MM.1S (cell line): ENCODE measurements around the gene GM2A.

Experiments used
- DNase-seq: peaks from one replicate; pipeline ENCODE4 v3.0.0-alpha.2; 2015
- H2AFZ ChIP-seq: fragments of 300-600 bp; sonication (generic); 2 replicates; pipeline ENCODE4 v1.6.0; 2016; ENCODE audit warnings: antibody characterized with exemption, low read length
- H3F3A ChIP-seq: fragments of 300-600 bp; sonication (generic); 2 replicates; pipeline ENCODE4 v1.6.1; 2016; ENCODE audit warnings: mild to moderate bottlenecking, antibody characterized with exemption, low read length, moderate library complexity, mixed read lengths; ENCODE audit not compliant: insufficient read depth
- H3K27ac ChIP-seq: fragments of 300-600 bp; sonication (generic); 2 replicates; pipeline ENCODE4 v1.5.1; 2016; ENCODE audit warnings: mild to moderate bottlenecking, low read length
- H3K27me3 ChIP-seq: fragments of 300-600 bp; sonication (generic); replicated peaks from 2 replicates; pipeline ENCODE4 v1.6.0; 2016; ENCODE audit warnings: low read length; ENCODE audit not compliant: insufficient read depth
- H3K36me3 ChIP-seq: fragments of 300-600 bp; sonication (generic); replicated peaks from 2 replicates; pipeline ENCODE4 v1.6.1; 2016; ENCODE audit warnings: mild to moderate bottlenecking, low read length, mixed read lengths; ENCODE audit not compliant: insufficient read depth
- H3K4me1 ChIP-seq: fragments of 300-600 bp; sonication (generic); 2 replicates; pipeline ENCODE4 v1.6.1; 2016; ENCODE audit warnings: low read length, mixed read lengths
- H3K4me2 ChIP-seq: fragments of 300-600 bp; sonication (generic); 2 replicates; pipeline ENCODE4 v1.6.0; 2016; ENCODE audit warnings: low read depth, low read length
- H3K4me3 ChIP-seq: fragments of 300-600 bp; sonication (generic); 2 replicates; pipeline ENCODE4 v1.5.1; 2016; ENCODE audit warnings: low read length, mixed read lengths
- H3K79me2 ChIP-seq: fragments of 300-600 bp; sonication (generic); 2 replicates; pipeline ENCODE4 v1.6.1; 2016; ENCODE audit warnings: mixed run types, low read length, mixed read lengths
- H3K9ac ChIP-seq: fragments of 300-600 bp; sonication (generic); 2 replicates; pipeline ENCODE4 v1.6.1; 2016; ENCODE audit warnings: low read length, mixed read lengths
- H3K9me2 ChIP-seq: fragments of 300-600 bp; sonication (generic); replicated peaks from 2 replicates; pipeline ENCODE4 v1.6.1; 2016; ENCODE audit warnings: mild to moderate bottlenecking, low read length, mixed read lengths; ENCODE audit not compliant: insufficient read depth
- H3K9me3 ChIP-seq: fragments of 300-600 bp; sonication (generic); replicated peaks from 2 replicates; pipeline ENCODE4 v1.6.1; 2016; ENCODE audit warnings: mild to moderate bottlenecking, low read length, mixed read lengths; ENCODE audit not compliant: insufficient read depth
- H4K20me1 ChIP-seq: fragments of 300-600 bp; sonication (generic); 2 replicates; pipeline ENCODE4 v1.6.1; 2016; ENCODE audit warnings: mild to moderate bottlenecking, low read length, moderate library complexity, mixed read lengths; ENCODE audit not compliant: insufficient read depth
- CTCF ChIP-seq: fragments of 300-600 bp; sonication (generic); IDR thresholded peaks from 2 replicates; pipeline ENCODE4 v1.5.1; 2016; ENCODE audit warnings: antibody characterized with exemption, low read length, mixed read lengths
- EZH2 ChIP-seq: fragments of 300-600 bp; sonication (generic); optimal IDR thresholded peaks from 2 replicates; pipeline ENCODE3; 2017; ENCODE audit warnings: low read depth, mild to moderate bottlenecking, antibody characterized with exemption, low read length, mixed read lengths
- EZH2phosphoT487 ChIP-seq: fragments of 300-600 bp; sonication (generic); IDR thresholded peaks from 2 replicates; pipeline ENCODE4 v1.6.1; 2018; ENCODE audit warnings: antibody characterized with exemption, low read length

The GM2A gene

GRCh38 chr5:151267491-151268260 is 14.7 kb downstream of the GM2A start:
- Histone ChIP-seq H3K36me3 (no peaks in the 10 kb centered on the region), H3K9me2 (no peaks in the 10 kb centered on the region), H3F3A (no peaks in the 10 kb centered on the region), H3K4me1 (no peaks in the 10 kb centered on the region), H3K27me3 (no peaks in the 10 kb centered on the region), H2AFZ (no peak overlapping the region), H3K27ac (no peak overlapping the region), H3K4me3 (no peak overlapping the region), H3K9ac (no peak overlapping the region), H3K4me2 (no peak overlapping the region), H4K20me1 (no peaks in the 10 kb centered on the region), H3K9me3 (no peaks in the 10 kb centered on the region), H3K79me2 (no peaks in the 10 kb centered on the region)
- no peak for DNase-seq
- no peak for TF ChIP-seq CTCF

- no peak overlapping the region for H3K4me3 ChIP-seq
- H3K4me1 ChIP-seq, result no peaks in the 10 kb centered on the region
- no peak overlapping the region for H3K9ac ChIP-seq
- H3F3A ChIP-seq, result no peaks in the 10 kb centered on the region
- no peaks in the 10 kb centered on the region for H4K20me1 ChIP-seq
- H3K79me2 ChIP-seq, result no peaks in the 10 kb centered on the region
- H3K36me3 ChIP-seq, result no peaks in the 10 kb centered on the region
- no peak overlapping the region for H3K27ac ChIP-seq
- H3K9me2 ChIP-seq, result no peaks in the 10 kb centered on the region
- TF ChIP-seq CTCF, result no peak
- TF ChIP-seq EZH2phosphoT487, result no peak
- no peak for TF ChIP-seq EZH2
- no peak overlapping the region for H3K4me2 ChIP-seq
- H3K9me3 ChIP-seq, result no peaks in the 10 kb centered on the region
- H2AFZ ChIP-seq, result no peak overlapping the region
- no peak for DNase-seq
- no peaks in the 10 kb centered on the region for H3K27me3 ChIP-seq
These were observed 17.6 kb downstream of the GM2A start for GRCh38 chr5:151270599-151270998.

GRCh38 chr5:151271336-151271735 is 18.4 kb downstream of the GM2A start:
- H4K20me1 ChIP-seq, result no peaks in the 10 kb centered on the region
- no peaks in the 10 kb centered on the region for H3K9me3 ChIP-seq
- H2AFZ ChIP-seq, result no peak overlapping the region
- H3K9ac ChIP-seq, result no peak overlapping the region
- H3F3A ChIP-seq, result no peaks in the 10 kb centered on the region
- H3K36me3 ChIP-seq, result no peaks in the 10 kb centered on the region
- H3K4me2 ChIP-seq, result no peak overlapping the region
- no peaks in the 10 kb centered on the region for H3K9me2 ChIP-seq
- no peaks in the 10 kb centered on the region for H3K4me1 ChIP-seq
- no peak for DNase-seq
- no peak for TF ChIP-seq EZH2
- no peak for TF ChIP-seq EZH2phosphoT487
- TF ChIP-seq CTCF, result no peak
- H3K4me3 ChIP-seq, result no peak overlapping the region
- H3K27ac ChIP-seq, result no peak overlapping the region
- no peaks in the 10 kb centered on the region for H3K27me3 ChIP-seq
- H3K79me2 ChIP-seq, result no peaks in the 10 kb centered on the region
